Gastrocnemius medialis (tissue), 4 donors: ENCODE data around the gene PLPP3. TPM values are rescaled to one million over a fixed set of nuclear protein-coding genes. Genes with fewer than 3 reads are reported as not detected.

ENCODE experiments used
- ATAC-seq, 2 donors: fragments of 150-250 bp; one replicate each; pipeline ENCODE4 v1.9.1; 2016
- DNase-seq, 2 donors: peaks; one replicate each; pipeline ENCODE4 v3.0.0-alpha.2; 2019
- H3K27ac ChIP-seq, 4 donors: fragments of 200-600 bp; sonication (generic); 1 replicate in 1 of 4; 2 replicates in 3 of 4; pipeline ENCODE4 v1.5.1; 2016 to 2018; ENCODE audit warnings: mild to moderate bottlenecking in 2 of 4, moderate library complexity in 1 of 4
- H3K27me3 ChIP-seq, 3 donors: fragments of 200-600 bp; sonication (generic) in 2 of 3; 1 replicate in 1 of 3; 2 replicates in 2 of 3; pipeline versions ENCODE4 v1.5.1 to v1.6.0; 2016 to 2019; ENCODE audit warnings: mild to moderate bottlenecking in 1 of 3, moderate library complexity in 1 of 3
- H3K36me3 ChIP-seq, 2 donors: fragments of 200-600 bp; sonication (generic) in 1 of 2; one replicate each; pipeline ENCODE4 v1.5.1; 2017 to 2018
- H3K4me1 ChIP-seq, 2 donors: fragments of 200-600 bp; sonication (generic) in 1 of 2; one replicate each; pipeline ENCODE4 v1.5.1; 2016 to 2017; ENCODE audit warnings: mild to moderate bottlenecking in 2 of 2
- H3K4me3 ChIP-seq, 4 donors: fragments of 200-600 bp; sonication (generic) in 3 of 4; 1 replicate in 1 of 4; 2 replicates in 3 of 4; pipeline ENCODE4 v1.5.1; 2016 to 2019; ENCODE audit warnings: mild to moderate bottlenecking in 2 of 4
- H3K9me3 ChIP-seq, 3 donors: fragments of 200-600 bp; sonication (generic) in 2 of 3; 1 replicate in 1 of 3; 2 replicates in 2 of 3; pipeline ENCODE4 v1.5.1; 2016 to 2019
- POLR2A ChIP-seq, 2 donors: fragments of 450-650 bp; IDR thresholded peaks; one replicate each; pipeline ENCODE4 v1.6.1; 2017; ENCODE audit warnings: antibody characterized with exemption in 2 of 2, mild to moderate bottlenecking in 2 of 2, moderate library complexity in 2 of 2
- in situ Hi-C, 4 donors: fragments of 200-750 bp; cut with MboI; loops; one replicate each; pipeline versions ENCODE4 v1.15.0 to v1.8.0; 2017; ENCODE audit warnings: low sequenced_read_pairs in 4 of 4
- intact Hi-C: fragments of 100-400 bp; cut with DNase I; formaldehyde crosslinking; loops from one replicate; pipeline ENCODE4 v1.15.1; 2023; ENCODE audit warnings: low total_unique reads
- total RNA-seq, 4 donors: library from RNA; depleted of rRNA; stranded (reverse); fragments of >200 nt; gene quantifications; one replicate each; pipeline versions ENCODE4 v1.1.0 to v1.2.3, GENCODE V29; 2016
- TF ChIP-seq, protein P1 (sequence below), 5 experiments: fragments of 450-650 bp in 3 of 5; fragments of 200-600 bp in 2 of 5; sonication (generic) in 2 of 5; IDR thresholded peaks in 4 of 5; conservative IDR thresholded peaks in 1 of 5; 1 replicate in 4 of 5; 2 replicates in 1 of 5; pipeline ENCODE4 v1.5.1; 2016 to 2019; ENCODE audit warnings: antibody characterized with exemption in 5 of 5, mild to moderate bottlenecking in 3 of 5, moderate library complexity in 3 of 5

The PLPP3 gene
- total RNA-seq, 4 donors from 2014 or later: 53.2 to 71.5 (median 55.5) TPM

DNA sequence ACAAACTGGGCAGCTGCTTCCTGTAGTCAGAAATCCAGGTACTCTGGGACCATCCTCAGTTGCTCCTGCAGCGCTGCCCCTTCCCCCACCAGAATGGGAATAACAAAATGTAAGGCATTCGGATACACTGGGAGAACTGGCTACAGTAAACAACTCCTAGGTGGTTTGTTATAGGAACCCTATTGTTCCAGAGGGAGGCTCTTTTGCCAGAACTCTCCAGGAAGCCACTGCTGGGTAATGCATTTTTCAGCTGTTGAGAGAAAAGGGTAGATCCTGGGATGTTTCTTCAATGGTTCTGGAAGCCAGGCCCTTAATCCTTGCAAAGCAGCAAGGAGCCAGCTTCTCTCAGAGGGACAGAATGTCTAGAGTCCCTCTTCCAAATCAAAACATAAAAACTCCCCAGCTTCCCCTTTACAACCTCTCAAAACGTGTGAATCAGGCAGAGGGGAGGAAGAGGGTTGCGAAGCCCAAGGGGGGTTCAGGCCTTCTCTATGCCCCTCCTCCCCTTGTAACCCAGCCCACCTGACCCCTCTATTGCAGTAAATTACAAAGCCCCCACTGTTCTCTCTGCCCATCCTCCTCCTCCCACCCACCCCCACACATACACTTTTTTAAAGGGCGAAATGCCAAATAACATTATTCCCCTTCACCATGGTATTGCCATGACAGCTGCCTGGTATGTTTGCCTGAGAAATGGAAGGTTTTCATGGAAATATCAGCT is 29.1 kb downstream of the PLPP3 start:
- no peak for TF ChIP-seq POLR2A (IDR thresholded peaks at IDR 0.05)
- TF ChIP-seq, protein P1, sequence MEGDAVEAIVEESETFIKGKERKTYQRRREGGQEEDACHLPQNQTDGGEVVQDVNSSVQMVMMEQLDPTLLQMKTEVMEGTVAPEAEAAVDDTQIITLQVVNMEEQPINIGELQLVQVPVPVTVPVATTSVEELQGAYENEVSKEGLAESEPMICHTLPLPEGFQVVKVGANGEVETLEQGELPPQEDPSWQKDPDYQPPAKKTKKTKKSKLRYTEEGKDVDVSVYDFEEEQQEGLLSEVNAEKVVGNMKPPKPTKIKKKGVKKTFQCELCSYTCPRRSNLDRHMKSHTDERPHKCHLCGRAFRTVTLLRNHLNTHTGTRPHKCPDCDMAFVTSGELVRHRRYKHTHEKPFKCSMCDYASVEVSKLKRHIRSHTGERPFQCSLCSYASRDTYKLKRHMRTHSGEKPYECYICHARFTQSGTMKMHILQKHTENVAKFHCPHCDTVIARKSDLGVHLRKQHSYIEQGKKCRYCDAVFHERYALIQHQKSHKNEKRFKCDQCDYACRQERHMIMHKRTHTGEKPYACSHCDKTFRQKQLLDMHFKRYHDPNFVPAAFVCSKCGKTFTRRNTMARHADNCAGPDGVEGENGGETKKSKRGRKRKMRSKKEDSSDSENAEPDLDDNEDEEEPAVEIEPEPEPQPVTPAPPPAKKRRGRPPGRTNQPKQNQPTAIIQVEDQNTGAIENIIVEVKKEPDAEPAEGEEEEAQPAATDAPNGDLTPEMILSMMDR (IDR thresholded peaks at IDR 0.05 in 4 of 5, conservative IDR thresholded peaks at IDR 0.05 in 1 of 5): no peak
- H3K9me3 ChIP-seq: no peaks in the 10 kb centered on the region
- intact Hi-C loops: no loop called here
- H3K4me1 ChIP-seq: peaks cover 78 to 87% of the 10 kb centered on the region in 2 donors
- H3K4me3 ChIP-seq: no peak overlapping the region
- no peaks in the 10 kb centered on the region for H3K27me3 ChIP-seq
- ATAC-seq: no peak
- no peaks in the 10 kb centered on the region for H3K36me3 ChIP-seq
- DNase-seq: no peak
- peak overlapping the region; percentile 25 to 65 (median 45) for H3K27ac ChIP-seq
- in situ Hi-C loops: no loop called here

DNA sequence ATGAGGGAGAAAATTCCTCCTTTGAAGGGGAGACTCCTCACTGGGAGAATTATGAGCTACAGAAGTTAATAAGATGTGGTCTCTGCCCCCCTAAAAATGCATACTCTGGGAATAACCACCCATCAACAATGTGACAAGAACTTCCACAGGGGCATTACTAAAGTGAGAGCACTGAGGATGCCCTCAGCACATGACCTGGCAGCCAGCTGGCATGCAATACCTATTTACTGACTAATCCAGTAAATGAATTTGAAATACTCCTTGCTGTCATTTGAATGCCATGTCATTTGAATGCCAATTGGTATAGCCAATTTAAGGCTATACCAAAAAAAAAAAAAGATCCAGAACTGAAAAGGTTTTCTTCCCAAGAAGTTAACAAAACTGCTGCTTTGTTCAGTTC is 30.8 kb downstream of the PLPP3 start:
- intact Hi-C loops (loop anchor here (2.0 kb wide), 1 partner anchor 16 kb away; no protein-coding TSS in a partner anchor), in situ Hi-C loops (no loop called here)
- no peaks in the 10 kb centered on the region for H3K36me3 ChIP-seq
- H3K27ac ChIP-seq: peak overlapping the region; percentile 39 to 73 (median 46)
- no peaks in the 10 kb centered on the region for H3K27me3 ChIP-seq
- H3K4me3 ChIP-seq: no peak overlapping the region
- ATAC-seq (no peak), DNase-seq (no peak)
- peaks cover 85 to 90% of the 10 kb centered on the region in 2 donors for H3K4me1 ChIP-seq
- no peaks in the 10 kb centered on the region for H3K9me3 ChIP-seq
- TF ChIP-seq POLR2A (IDR thresholded peaks at IDR 0.05): no peak
- TF ChIP-seq, protein P1 (IDR thresholded peaks at IDR 0.05 in 4 of 5, conservative IDR thresholded peaks at IDR 0.05 in 1 of 5): no peak

DNA sequence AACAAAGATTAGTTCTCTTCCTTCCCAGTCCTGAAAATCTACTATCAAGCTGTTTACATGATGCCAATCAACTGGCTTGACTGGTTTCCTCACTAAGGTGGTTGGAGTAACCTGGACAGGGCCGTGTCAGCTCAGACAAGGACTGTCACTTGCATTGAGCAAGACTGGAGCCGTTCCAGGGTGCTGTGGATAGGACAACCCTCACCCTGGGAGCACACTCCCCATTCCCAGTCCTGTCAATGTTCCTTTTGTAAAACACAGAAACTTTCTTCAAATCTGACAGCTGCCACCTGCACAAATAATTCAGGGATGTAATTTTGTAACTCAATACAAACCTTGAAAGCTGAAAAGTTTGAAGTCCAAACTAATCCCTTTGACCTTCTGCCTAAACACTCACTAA is 31.4 kb downstream of the PLPP3 start:
- no peaks in the 10 kb centered on the region for H3K36me3 ChIP-seq
- TF ChIP-seq, protein P1 (IDR thresholded peaks at IDR 0.05 in 4 of 5, conservative IDR thresholded peaks at IDR 0.05 in 1 of 5): no peak
- no peak for TF ChIP-seq POLR2A (IDR thresholded peaks at IDR 0.05)
- peaks cover 80 to 87% of the 10 kb centered on the region in 2 donors for H3K4me1 ChIP-seq
- DNase-seq (peak; percentile 51 to 77), ATAC-seq (peak; percentile 80 to 88)
- no peaks in the 10 kb centered on the region for H3K9me3 ChIP-seq
- peak overlapping the region; percentile 31 to 73 (median 48) for H3K27ac ChIP-seq
- H3K4me3 ChIP-seq: no peak overlapping the region
- intact Hi-C loops: loop anchor here (2.0 kb wide), 1 partner anchor 17 kb away; no protein-coding TSS in a partner anchor
- H3K27me3 ChIP-seq: no peaks in the 10 kb centered on the region
- in situ Hi-C loops: no loop called here

DNA sequence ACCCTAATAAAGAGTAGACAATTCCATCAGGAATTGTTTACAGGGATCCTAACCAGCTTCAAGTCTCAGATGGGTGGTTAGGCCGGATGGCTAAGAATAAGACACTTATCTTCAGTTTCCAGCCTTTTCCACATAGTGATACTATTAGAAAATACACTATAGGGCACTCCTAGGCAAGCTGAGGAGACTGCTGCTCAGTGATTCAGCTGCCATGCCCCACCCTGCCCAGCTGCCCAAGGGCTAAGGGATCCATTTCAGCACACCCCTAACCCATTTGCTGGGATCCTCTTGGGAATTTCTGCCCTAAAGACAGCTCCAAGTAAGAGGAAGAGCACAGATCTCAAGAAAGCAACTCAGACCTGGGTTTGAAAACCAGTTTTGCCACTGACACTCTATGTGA is 31.9 kb downstream of the PLPP3 start:
- Histone ChIP-seq H3K4me1 (peaks cover 79 to 83% of the 10 kb centered on the region in 2 donors), H3K36me3 (no peaks in the 10 kb centered on the region), H3K4me3 (no peak overlapping the region), H3K9me3 (no peaks in the 10 kb centered on the region), H3K27ac (peak overlapping the region; percentile 31 to 73 (median 48)), H3K27me3 (no peaks in the 10 kb centered on the region)
- in situ Hi-C loops (no loop called here), intact Hi-C loops (no loop called here)
- DNase-seq (no peak), ATAC-seq (no peak)
- TF ChIP-seq POLR2A (IDR thresholded peaks at IDR 0.05): no peak
- TF ChIP-seq, protein P1 (IDR thresholded peaks at IDR 0.05 in 4 of 5, conservative IDR thresholded peaks at IDR 0.05 in 1 of 5): no peak
